RPMI7951 (cell line): ENCODE results near the gene CTAGE8. TPM values are rescaled to one million over a fixed set of nuclear protein-coding genes. Genes with fewer than 3 reads are reported as not detected.
"Not testable (repeated sequence)": the region's sequence is repeated elsewhere in the genome, so short reads cannot be mapped to it uniquely, and the experiment has no call there.

Experiments used
- DNase-seq: peaks from one replicate; pipeline ENCODE4 v3.0.0-alpha.2; 2012; ENCODE audit warnings: low read depth
- total RNA-seq: library from RNA; depleted of rRNA; stranded (reverse); fragments of >200 nt; shearing (Covaris generic); gene quantifications from 2 replicates; pipeline ENCODE4 v1.2.3, GENCODE V29; 2014; rRNA removed

The CTAGE8 gene, protein sequence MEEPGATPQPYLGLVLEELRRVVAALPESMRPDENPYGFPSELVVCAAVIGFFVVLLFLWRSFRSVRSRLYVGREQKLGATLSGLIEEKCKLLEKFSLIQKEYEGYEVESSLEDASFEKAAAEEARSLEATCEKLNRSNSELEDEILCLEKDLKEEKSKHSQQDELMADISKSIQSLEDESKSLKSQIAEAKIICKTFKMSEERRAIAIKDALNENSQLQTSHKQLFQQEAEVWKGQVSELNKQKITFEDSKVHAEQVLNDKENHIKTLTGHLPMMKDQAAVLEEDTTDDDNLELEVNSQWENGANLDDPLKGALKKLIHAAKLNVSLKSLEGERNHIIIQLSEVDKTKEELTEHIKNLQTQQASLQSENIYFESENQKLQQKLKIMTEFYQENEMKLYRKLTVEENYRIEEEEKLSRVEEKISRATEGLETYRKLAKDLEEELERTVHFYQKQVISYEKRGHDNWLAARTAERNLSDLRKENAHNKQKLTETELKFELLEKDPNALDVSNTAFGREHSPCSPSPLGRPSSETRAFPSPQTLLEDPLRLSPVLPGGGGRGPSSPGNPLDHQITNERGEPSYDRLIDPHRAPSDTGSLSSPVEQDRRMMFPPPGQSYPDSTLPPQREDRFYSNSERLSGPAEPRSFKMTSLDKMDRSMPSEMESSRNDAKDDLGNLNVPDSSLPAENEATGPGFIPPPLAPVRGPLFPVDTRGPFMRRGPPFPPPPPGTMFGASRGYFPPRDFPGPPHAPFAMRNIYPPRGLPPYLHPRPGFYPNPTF
- 0.39 TPM in 1 of 2 replicates, not detected in the other for total RNA-seq

DNA sequence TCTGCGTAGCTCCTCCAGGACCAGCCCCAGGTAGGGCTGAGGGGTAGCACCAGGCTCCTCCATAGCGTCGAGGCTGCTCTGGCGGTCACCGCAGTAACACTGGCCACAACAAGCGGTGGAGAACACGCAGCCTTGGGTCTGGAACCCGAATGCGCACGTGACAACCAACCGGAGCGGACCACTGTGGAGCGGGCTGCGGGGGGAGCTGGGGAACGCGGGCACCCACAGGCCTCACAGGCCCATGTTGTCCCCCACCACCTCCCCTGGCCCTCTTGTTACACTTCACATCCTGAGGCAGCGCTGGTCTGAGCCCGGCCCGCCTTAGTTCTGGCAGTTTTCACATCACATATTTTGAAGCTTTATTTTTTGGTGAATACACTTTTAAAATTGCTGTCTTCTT is at the start of gene CTAGE8:
CTAGE8 (minus strand) TSS at position 101 of the 400 bp plus-strand sequence; CDS start at position 63, 38 bp downstream.
- DNase-seq = not testable (repeated sequence)

- not testable (repeated sequence) for DNase-seq
These were observed 48.4 kb upstream of the CTAGE8 start for GRCh38 chr7:144317537-144317936.

- DNase-seq = not testable (repeated sequence)
These were observed 42.9 kb upstream of the CTAGE8 start, which contains the start of gene OR2A1 for GRCh38 chr7:144311872-144312469. OR2A1 (plus strand) TSS chr7:144312419; CDS start chr7:144318125, 5,706 bp downstream.

DNA sequence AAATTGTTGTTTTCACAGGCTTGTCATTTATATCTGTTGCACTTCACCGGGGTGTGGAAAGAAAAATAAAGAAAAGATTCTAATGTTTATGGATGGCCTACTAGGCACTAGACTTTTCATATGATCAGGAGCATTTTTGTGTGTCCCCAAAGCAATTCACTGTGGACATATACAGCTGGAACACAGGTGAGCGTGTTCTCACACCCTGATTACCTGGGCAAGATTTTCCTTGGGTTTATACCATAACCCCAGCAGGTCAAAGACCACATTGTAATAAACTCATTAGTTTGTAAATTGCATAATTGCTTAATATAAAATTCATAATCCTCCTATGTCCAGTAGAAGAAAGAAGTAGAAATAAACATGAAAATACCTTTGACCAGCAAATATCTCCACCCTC is 42.1 kb upstream of the CTAGE8 start:
- DNase-seq = not testable (repeated sequence)

- not testable (repeated sequence) for DNase-seq
These were observed 40.6 kb upstream of the CTAGE8 start for GRCh38 chr7:144309702-144310101.

- DNase-seq = not testable (repeated sequence)
These were observed 36.1 kb upstream of the CTAGE8 start for GRCh38 chr7:144305156-144305555.

- DNase-seq = not testable (repeated sequence)
These were observed 34.5 kb upstream of the CTAGE8 start for GRCh38 chr7:144303607-144304006.

GRCh38 chr7:144302578-144303303 is 33.7 kb upstream of the CTAGE8 start:
- DNase-seq = not testable (repeated sequence)

DNA sequence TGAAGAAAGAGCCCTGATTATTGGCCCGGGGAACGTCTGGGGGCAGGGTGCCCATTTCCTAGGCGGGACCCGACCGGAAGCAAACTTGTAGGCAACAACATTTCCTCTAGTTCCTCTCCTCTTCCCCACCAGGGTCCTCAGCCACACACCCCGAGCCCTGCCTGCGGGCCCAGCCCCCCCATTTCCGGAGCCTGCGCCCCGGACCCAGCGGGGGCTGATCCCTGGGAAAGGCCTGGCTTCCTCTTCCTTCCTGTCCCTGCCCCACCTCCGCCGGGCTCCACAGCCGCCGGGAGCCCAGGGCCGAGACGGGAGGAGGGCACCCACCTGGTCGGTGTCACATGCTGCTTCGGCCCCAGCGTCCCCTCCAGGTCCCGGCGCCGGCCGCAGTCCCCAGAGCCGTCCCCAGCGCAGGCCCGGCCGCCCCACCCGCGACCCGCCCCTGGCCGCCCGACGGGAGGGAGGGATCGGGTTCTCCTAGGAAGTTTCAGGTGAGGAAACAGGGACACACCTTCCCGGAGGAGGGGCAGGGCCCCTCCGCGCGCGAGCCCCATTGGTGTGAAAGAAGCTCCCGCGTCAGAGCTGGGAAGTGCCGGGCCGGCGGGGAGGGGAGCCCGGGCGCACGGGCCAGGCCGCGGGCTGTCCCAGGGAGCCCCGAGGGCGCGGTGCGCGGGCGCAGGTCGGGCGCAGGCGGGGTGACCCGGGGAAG is 24.9 kb upstream of the CTAGE8 start:
- not testable (repeated sequence) for DNase-seq

GRCh38 chr7:144292384-144293161 is 23.5 kb upstream of the CTAGE8 start:
- not testable (repeated sequence) for DNase-seq

- DNase-seq = not testable (repeated sequence)
These were observed 22.5 kb upstream of the CTAGE8 start for GRCh38 chr7:144291607-144292006.

- DNase-seq = not testable (repeated sequence)
These were observed 18.2 kb upstream of the CTAGE8 start for GRCh38 chr7:144287171-144287784.

DNA sequence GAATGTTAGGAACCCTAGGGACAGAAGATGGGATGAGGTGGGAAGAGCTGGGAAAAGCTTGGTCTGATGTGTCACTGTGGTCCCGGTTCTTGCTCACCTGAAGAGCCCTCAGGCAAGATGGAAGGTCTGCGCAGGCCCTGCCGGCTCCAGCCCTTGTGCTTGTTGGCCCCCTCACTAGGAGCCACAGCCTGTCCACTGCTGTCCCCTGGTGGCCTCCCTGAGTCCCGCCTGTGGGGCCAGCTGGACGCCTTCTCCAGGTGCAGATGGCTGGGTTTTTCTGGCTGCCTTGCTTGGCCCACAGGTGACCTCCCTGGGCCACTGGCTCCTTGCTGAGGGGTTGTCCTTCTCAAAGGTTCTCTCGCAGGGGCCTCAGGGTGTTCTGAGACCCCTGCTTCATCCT is 14.6 kb upstream of the CTAGE8 start:
- DNase-seq = not testable (repeated sequence)

GRCh38 chr7:144282490-144282889 is 13.4 kb upstream of the CTAGE8 start:
- DNase-seq = not testable (repeated sequence)

GRCh38 chr7:144281981-144282380 is 12.9 kb upstream of the CTAGE8 start:
- not testable (repeated sequence) for DNase-seq

DNA sequence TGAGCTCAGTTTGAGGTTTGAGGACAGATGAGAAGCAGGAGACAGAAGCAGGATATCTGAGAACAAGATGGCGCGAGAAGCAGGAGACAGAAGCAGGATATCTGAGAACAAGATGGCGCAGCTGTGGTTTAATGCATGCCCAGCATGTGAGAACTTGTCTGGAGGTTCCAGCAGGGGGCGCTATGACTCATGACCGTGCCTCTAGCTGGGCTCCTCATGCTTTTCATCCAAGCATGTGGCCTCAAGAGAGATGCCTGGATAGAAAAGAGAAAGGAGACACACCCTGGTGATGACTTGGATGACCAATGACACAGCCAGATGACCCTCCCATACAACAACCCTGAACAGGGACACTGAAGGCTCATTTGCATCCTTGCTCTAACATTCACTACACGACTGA is 10.9 kb upstream of the CTAGE8 start:
- not testable (repeated sequence) for DNase-seq

DNA sequence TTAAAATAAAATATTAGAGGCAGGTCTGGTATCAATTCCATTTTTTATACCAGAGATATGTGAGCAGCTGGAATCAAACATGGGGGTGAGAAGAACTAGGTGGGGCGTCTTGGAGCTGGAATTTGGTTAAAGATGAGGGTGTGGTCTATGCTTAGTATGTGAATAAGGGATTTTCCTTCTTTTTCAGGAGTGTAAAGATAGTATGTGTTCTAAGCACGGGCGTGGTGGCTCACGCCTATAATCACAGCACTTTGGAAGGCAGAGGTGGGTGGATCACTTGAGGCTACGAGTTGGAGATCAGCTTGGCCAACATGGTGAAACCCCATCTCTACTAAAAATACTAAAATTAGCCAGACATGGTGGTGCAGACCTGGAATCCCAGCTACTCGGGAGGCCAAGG is 6.2 kb upstream of the CTAGE8 start:
- DNase-seq = not testable (repeated sequence)

- DNase-seq = not testable (repeated sequence)
These were observed 4.4 kb downstream of the CTAGE8 start, which contains the start of gene OR2A7 for GRCh38 chr7:144264692-144265091. OR2A7 (minus strand) TSS chr7:144264792; CDS start chr7:144259628, 5,164 bp downstream.

DNA sequence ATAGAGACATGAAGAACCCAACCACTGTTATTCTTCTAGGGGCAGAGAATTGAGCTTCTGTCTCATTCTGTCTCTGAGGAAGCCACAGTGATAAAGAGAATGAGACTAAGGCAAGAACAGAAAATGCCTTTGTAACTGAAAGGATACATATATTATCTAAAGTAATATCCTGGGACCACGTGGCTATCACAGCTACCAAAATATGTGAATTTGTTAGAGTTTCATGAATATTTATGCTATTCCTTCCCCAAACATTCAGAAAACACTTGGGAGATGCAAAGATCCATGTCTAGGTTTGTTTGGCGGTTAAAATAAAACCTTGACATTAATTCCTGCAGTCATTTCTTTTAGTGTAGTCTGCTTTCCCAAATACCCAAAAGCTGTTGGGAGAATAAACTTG is 7.0 kb downstream of the CTAGE8 start:
- DNase-seq = not testable (repeated sequence)
